ENCODE data around the gene APLP1. TPM values are rescaled to one million over a fixed set of nuclear protein-coding genes. Genes with fewer than 3 reads are reported as not detected.

Gene APLP1
- polyA plus RNA-seq, 2 of the 4 experiments (the other 2 are of a cell fraction) = 54.7 to 60.4 TPM

GRCh38 chr19:35895911-35896642 lies 27.7 kb downstream of the APLP1 start:
- Histone ChIP-seq H3K4me2 (no peak overlapping the region), H3K27ac (no peak overlapping the region), H3K4me3 (no peak overlapping the region), H3K4me1 (peaks cover 9% of the 10 kb centered on the region), H3K9me3 (no peaks in the 10 kb centered on the region)
- no peak for ATAC-seq
- CTCF ChIA-PET = interaction anchor here (1.4 to 9.8 kb wide), 5 partner anchors 9 to 36 kb away, joined by 5 to 125 read pairs (median 7); no protein-coding TSS in a partner anchor
- 91% methylated on average over 21 of the region's 21 CpGs for WGBS (ENCODE audit: missing lambda C conversion rate)
- no peak for FAIRE-seq
- TF ChIP-seq, protein P1, sequence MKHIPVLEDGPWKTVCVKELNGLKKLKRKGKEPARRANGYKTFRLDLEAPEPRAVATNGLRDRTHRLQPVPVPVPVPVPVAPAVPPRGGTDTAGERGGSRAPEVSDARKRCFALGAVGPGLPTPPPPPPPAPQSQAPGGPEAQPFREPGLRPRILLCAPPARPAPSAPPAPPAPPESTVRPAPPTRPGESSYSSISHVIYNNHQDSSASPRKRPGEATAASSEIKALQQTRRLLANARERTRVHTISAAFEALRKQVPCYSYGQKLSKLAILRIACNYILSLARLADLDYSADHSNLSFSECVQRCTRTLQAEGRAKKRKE (CRISPR knock-in tag; IDR thresholded peaks at IDR 0.05; ENCODE audit: low read depth) = no peak
- TF ChIP-seq KDM5A (IDR thresholded peaks at IDR 0.05) (no peak), HDAC2 (IDR thresholded peaks at IDR 0.05) (no peak), NR3C1 (IDR thresholded peaks at IDR 0.05) (no peak), JUN (IDR thresholded peaks at IDR 0.05) (no peak), HOXB5 (CRISPR knock-in tag; IDR thresholded peaks at IDR 0.05) (no peak), HEYL (CRISPR knock-in tag; IDR thresholded peaks at IDR 0.05) (no peak), ZFP36 (IDR thresholded peaks at IDR 0.05; ENCODE audit: borderline replicate concordance, partially characterized antibody) (no peak)
- TF ChIP-seq, protein P2, sequence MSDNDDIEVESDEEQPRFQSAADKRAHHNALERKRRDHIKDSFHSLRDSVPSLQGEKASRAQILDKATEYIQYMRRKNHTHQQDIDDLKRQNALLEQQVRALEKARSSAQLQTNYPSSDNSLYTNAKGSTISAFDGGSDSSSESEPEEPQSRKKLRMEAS (IDR thresholded peaks at IDR 0.05) = no peak
- POLR2A ChIA-PET = no interaction called here
- DNase-seq (ENCODE audit: low read depth in 1 of 2, low spot score in 1 of 2) = no peak

DNA sequence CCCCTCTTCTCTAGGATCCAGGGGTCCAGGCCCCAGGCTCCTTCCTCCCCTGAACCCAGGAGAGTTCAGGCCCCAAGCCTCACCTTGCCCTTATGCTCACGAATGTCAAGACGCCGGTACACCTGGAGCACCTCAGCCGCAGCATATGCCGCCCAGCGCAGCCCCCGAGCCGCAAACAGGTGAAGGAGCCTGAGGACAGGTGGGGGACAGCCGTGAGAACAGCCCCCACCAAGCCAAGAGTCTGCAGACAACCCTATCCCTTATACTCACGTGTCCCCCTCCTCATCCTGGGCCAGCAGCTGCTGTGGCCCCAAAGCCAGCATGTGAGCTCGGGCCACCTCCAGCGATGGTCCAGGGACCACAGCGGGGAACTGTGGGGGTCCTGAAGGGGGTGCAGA lies 28.3 kb downstream of the APLP1 start:
- ChIA-PET POLR2A (no interaction called here), CTCF (interaction anchor here (1.4 to 9.8 kb wide), 4 partner anchors 12 to 35 kb away, joined by 7 to 125 read pairs (median 8); no protein-coding TSS in a partner anchor)
- H3K27ac ChIP-seq = no peak overlapping the region
- H3K4me1 ChIP-seq = peaks cover 15% of the 10 kb centered on the region
- TF ChIP-seq KDM5A (IDR thresholded peaks at IDR 0.05) (no peak), EHMT2 (IDR thresholded peaks at IDR 0.05; ENCODE audit: low read depth) (no peak), TP53 (CRISPR knock-in tag; IDR thresholded peaks at IDR 0.05) (no peak), GATA3 (IDR thresholded peaks at IDR 0.05; ENCODE audit: borderline replicate concordance) (no peak), PHF8 (IDR thresholded peaks at IDR 0.05; ENCODE audit: borderline replicate concordance, low read depth) (no peak), MYC (IDR thresholded peaks at IDR 0.05; ENCODE audit: borderline replicate concordance, low read length) (no peak), CHD4 (IDR thresholded peaks at IDR 0.05; ENCODE audit: borderline replicate concordance) (no peak), RAD21 (conservative IDR thresholded peaks at IDR 0.05 in 1 of 2, IDR thresholded peaks at IDR 0.05 in 1 of 2) (no peak), ZFP36 (IDR thresholded peaks at IDR 0.05; ENCODE audit: borderline replicate concordance, partially characterized antibody) (no peak), MAZ (IDR thresholded peaks at IDR 0.05; ENCODE audit: borderline replicate concordance, low read depth, low read length) (no peak), FOSL2 (IDR thresholded peaks at IDR 0.05) (no peak), FOSL2 (CRISPR knock-in tag; IDR thresholded peaks at IDR 0.05) (no peak), TFCP2L1 (CRISPR knock-in tag; IDR thresholded peaks at IDR 0.05) (no peak), POLR2A (IDR thresholded peaks at IDR 0.05; ENCODE audit: low read length) (no peak)
- TF ChIP-seq, protein P3, sequence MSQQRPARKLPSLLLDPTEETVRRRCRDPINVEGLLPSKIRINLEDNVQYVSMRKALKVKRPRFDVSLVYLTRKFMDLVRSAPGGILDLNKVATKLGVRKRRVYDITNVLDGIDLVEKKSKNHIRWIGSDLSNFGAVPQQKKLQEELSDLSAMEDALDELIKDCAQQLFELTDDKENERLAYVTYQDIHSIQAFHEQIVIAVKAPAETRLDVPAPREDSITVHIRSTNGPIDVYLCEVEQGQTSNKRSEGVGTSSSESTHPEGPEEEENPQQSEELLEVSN (IDR thresholded peaks at IDR 0.05; ENCODE audit: borderline replicate concordance, low read depth) = no peak
- TF ChIP-seq, protein P4, sequence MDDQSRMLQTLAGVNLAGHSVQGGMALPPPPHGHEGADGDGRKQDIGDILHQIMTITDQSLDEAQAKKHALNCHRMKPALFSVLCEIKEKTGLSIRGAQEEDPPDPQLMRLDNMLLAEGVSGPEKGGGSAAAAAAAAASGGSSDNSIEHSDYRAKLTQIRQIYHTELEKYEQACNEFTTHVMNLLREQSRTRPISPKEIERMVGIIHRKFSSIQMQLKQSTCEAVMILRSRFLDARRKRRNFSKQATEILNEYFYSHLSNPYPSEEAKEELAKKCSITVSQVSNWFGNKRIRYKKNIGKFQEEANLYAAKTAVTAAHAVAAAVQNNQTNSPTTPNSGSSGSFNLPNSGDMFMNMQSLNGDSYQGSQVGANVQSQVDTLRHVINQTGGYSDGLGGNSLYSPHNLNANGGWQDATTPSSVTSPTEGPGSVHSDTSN (IDR thresholded peaks at IDR 0.05) = no peak
- FAIRE-seq (no peak), ATAC-seq (no peak), DNase-seq (ENCODE audit: low read depth in 1 of 2, low spot score in 1 of 2) (no peak)
- 93% methylated on average over 13 of the region's 13 CpGs for WGBS (ENCODE audit: missing lambda C conversion rate)
- no peaks in the 10 kb centered on the region for H3K9me3 ChIP-seq
- no peak overlapping the region for H3K4me3 ChIP-seq
- H3K4me2 ChIP-seq = no peak overlapping the region
